ENCODE data around the gene SPAG16.

SPAG16 gene

GRCh38 chr2:213271947-213272346, 12.3 kb upstream of the SPAG16 start (continued):
- TF ChIP-seq ZNF18 (tag by site-specific recombination; IDR thresholded peaks at IDR 0.05) (no peak), ZNF280D (tag by site-specific recombination; IDR thresholded peaks at IDR 0.05) (no peak), ZNF792 (tag by site-specific recombination; IDR thresholded peaks at IDR 0.05) (no peak)

GRCh38 chr2:213274143-213274542, 10.1 kb upstream of the SPAG16 start:
- ChIA-PET CTCF (no interaction called here), POLR2A (no interaction called here)
- Histone ChIP-seq H3K4me3 (ENCODE audit: low read depth, low read length) (no peak overlapping the region), H3K36me3 (ENCODE audit: control insufficient read depth in 2 of 2, insufficient read depth in 1 of 2, low read length in 2 of 2) (no peaks in the 10 kb centered on the region), H3K27ac (ENCODE audit: extremely low read depth, low read depth, low read length) (no peak overlapping the region), H3K9me3 (ENCODE audit: control insufficient read depth, insufficient read depth, low read depth, low read length) (no peaks in the 10 kb centered on the region), H3K4me1 (ENCODE audit: control insufficient read depth, insufficient read depth, low read length) (no peaks in the 10 kb centered on the region)
- TF ChIP-seq ZNF701 (tag by site-specific recombination; IDR thresholded peaks at IDR 0.05) (no peak), ZNF202 (tag by site-specific recombination; IDR thresholded peaks at IDR 0.05; ENCODE audit: borderline replicate concordance) (no peak), ZNF707 (tag by site-specific recombination; IDR thresholded peaks at IDR 0.05) (no peak), ZNF311 (tag by site-specific recombination; IDR thresholded peaks at IDR 0.05; ENCODE audit: borderline replicate concordance) (no peak), ZNF404 (tag by site-specific recombination; IDR thresholded peaks at IDR 0.05) (no peak), ZFP3 (tag by site-specific recombination; IDR thresholded peaks at IDR 0.05; ENCODE audit: low read depth) (no peak)

- Histone ChIP-seq H3K4me3 (ENCODE audit: low read depth, low read length) (no peak overlapping the region), H3K36me3 (ENCODE audit: control insufficient read depth in 2 of 2, insufficient read depth in 1 of 2, low read length in 2 of 2) (no peaks in the 10 kb centered on the region), H3K27ac (ENCODE audit: extremely low read depth, low read depth, low read length) (no peak overlapping the region), H3K9me3 (ENCODE audit: control insufficient read depth, insufficient read depth, low read depth, low read length) (no peaks in the 10 kb centered on the region), H3K4me1 (ENCODE audit: control insufficient read depth, insufficient read depth, low read length) (no peaks in the 10 kb centered on the region)
- TF ChIP-seq ZNF449 (tag by site-specific recombination; IDR thresholded peaks at IDR 0.05) (no peak), SP3 (tag by site-specific recombination; IDR thresholded peaks at IDR 0.05) (no peak), ZNF175 (tag by site-specific recombination; IDR thresholded peaks at IDR 0.05) (no peak), ZNF426 (tag by site-specific recombination; IDR thresholded peaks at IDR 0.05) (no peak), ZNF629 (tag by site-specific recombination; IDR thresholded peaks at IDR 0.05) (no peak), ZFP37 (tag by site-specific recombination; IDR thresholded peaks at IDR 0.05) (no peak), ZNF837 (tag by site-specific recombination; IDR thresholded peaks at IDR 0.05) (no peak), YY1 (tag by site-specific recombination; IDR thresholded peaks at IDR 0.05) (no peak), ZNF558 (tag by site-specific recombination; IDR thresholded peaks at IDR 0.05) (no peak), EGR2 (tag by site-specific recombination; IDR thresholded peaks at IDR 0.05; ENCODE audit: low read depth) (no peak), ZNF501 (tag by site-specific recombination; IDR thresholded peaks at IDR 0.05) (no peak)
- ChIA-PET POLR2A (no interaction called here), CTCF (no interaction called here)
Observed at GRCh38 chr2:213275265-213275664, 9.0 kb upstream of the SPAG16 start.
